Peyer's patch (tissue), 4 donors: ENCODE measurements around the gene MEG3. TPM values are rescaled to one million over a fixed set of nuclear protein-coding genes. Genes with fewer than 3 reads are reported as not detected.

Source experiments
- DNase-seq, 3 donors: peaks; one replicate each; pipeline ENCODE4 v3.0.0-alpha.2; 2017 to 2019
- H3K27ac ChIP-seq, 4 donors: fragments of 200-600 bp; sonication (generic); one replicate each; pipeline ENCODE4 v1.5.1; 2016 to 2019
- H3K27me3 ChIP-seq, 2 donors: fragments of 200-600 bp; sonication (generic); one replicate each; pipeline ENCODE4 v1.5.1; 2019
- H3K36me3 ChIP-seq, 3 donors: fragments of 200-600 bp; sonication (generic); one replicate each; pipeline ENCODE4 v1.5.1; 2016 to 2019
- H3K4me1 ChIP-seq, 4 donors: fragments of 200-600 bp; sonication (generic); one replicate each; pipeline ENCODE4 v1.5.1; 2016 to 2019
- H3K4me3 ChIP-seq, 4 donors: fragments of 200-600 bp; sonication (generic); 1 replicate in 3 of 4; 2 replicates in 1 of 4; pipeline ENCODE4 v1.5.1; 2016 to 2019; ENCODE audit warnings: mild to moderate bottlenecking in 1 of 4
- H3K9me3 ChIP-seq, 4 donors: fragments of 200-600 bp; sonication (generic); one replicate each; pipeline ENCODE4 v1.5.1; 2016 to 2019; ENCODE audit warnings: mild to moderate bottlenecking in 1 of 4
- CTCF ChIP-seq, 6 experiments: fragments of 450-650 bp in 4 of 6; fragments of 200-600 bp in 2 of 6; sonication (generic) in 1 of 6; IDR thresholded peaks; one replicate each; pipeline ENCODE4 v1.5.1; 2017 to 2019; ENCODE audit warnings: antibody characterized with exemption in 6 of 6, mild to moderate bottlenecking in 3 of 6, moderate library complexity in 1 of 6
- POLR2A ChIP-seq, 2 donors: fragments of 450-650 bp; IDR thresholded peaks; one replicate each; pipeline ENCODE4 v1.5.1; 2017; ENCODE audit warnings: antibody characterized with exemption in 2 of 2, mild to moderate bottlenecking in 2 of 2, moderate library complexity in 2 of 2
- small RNA-seq, 2 donors: library from RNA; depleted of rRNA; stranded (forward); fragments of <200 nt; gene quantifications; one replicate each; pipeline ENCODE3, GENCODE V24; 2016
- total RNA-seq, 4 donors: library from RNA; depleted of rRNA; stranded (reverse); fragments of >200 nt; gene quantifications; one replicate each; pipeline ENCODE4 v1.1.0, GENCODE V29; 2016

MEG3 gene
- total RNA-seq, 4 donors from 2014 or later = 5.8 to 135 (median 33.8) TPM

DNA sequence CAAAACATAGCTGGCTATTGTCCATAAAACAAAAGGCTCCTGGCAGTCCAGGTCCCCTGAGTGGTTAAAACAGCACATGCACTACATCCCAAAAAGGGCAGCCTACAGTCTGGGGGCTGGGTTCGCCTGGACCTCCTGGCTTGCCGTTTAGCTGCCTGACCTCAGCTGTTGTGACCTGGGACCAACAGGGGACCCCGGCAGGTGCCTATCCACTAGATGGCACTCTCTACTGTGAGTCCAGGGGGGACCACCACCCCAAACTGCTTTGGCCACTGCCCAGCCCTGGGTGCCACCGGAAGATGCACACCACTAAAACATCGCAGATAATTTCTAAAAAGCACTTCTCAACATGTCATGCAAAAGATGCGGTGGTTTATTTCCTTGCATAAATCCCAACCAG is 80.5 kb downstream of the MEG3 start:
- Histone ChIP-seq H3K4me3 (no peak overlapping the region), H3K27ac (no peak overlapping the region), H3K36me3 (no peaks in the 10 kb centered on the region), H3K27me3 (no peaks in the 10 kb centered on the region), H3K9me3 (no peaks in the 10 kb centered on the region), H3K4me1 (no peaks in the 10 kb centered on the region)
- DNase-seq = no peak
- TF ChIP-seq POLR2A (IDR thresholded peaks at IDR 0.05) (no peak), CTCF (IDR thresholded peaks at IDR 0.05) (no peak)

GRCh38 chr14:100907240-100907639 is 81.3 kb downstream of the MEG3 start:
- H3K27me3 ChIP-seq = no peaks in the 10 kb centered on the region
- no peak for DNase-seq
- H3K4me1 ChIP-seq = no peaks in the 10 kb centered on the region
- TF ChIP-seq CTCF (IDR thresholded peaks at IDR 0.05) (no peak), POLR2A (IDR thresholded peaks at IDR 0.05) (no peak)
- no peaks in the 10 kb centered on the region for H3K36me3 ChIP-seq
- H3K27ac ChIP-seq = no peak overlapping the region
- no peak overlapping the region for H3K4me3 ChIP-seq
- no peaks in the 10 kb centered on the region for H3K9me3 ChIP-seq

DNA sequence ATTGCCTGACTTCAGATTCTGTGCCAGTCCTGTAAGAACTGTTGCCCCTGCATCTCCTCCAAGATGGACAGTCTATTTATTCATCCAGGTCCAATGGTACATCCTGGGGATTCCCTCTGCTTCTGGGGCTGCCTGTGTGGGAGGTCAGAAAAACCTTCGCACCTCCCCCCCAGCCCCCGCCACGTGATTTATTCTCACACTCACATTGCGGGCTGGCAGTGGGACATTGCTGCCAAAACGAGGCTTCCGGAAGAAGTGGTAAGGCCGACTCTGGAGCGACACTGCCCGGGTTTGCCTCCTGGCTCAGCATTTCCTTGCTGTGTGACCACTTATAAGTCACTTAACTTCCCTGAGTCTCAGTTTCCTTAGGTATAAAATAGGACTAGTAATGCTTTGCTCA is 83.5 kb downstream of the MEG3 start:
- DNase-seq = no peak
- no peak overlapping the region for H3K4me3 ChIP-seq
- H3K27me3 ChIP-seq = no peaks in the 10 kb centered on the region
- no peaks in the 10 kb centered on the region for H3K4me1 ChIP-seq
- no peaks in the 10 kb centered on the region for H3K9me3 ChIP-seq
- H3K27ac ChIP-seq = no peak overlapping the region
- TF ChIP-seq CTCF (IDR thresholded peaks at IDR 0.05) (no peak), POLR2A (IDR thresholded peaks at IDR 0.05) (no peak)
- H3K36me3 ChIP-seq = no peaks in the 10 kb centered on the region

Small RNA genes within 50 kb of the gene (small RNA-seq; reads per million reads assigned to genes)
- gene AL117190.3 (0 reads per million in 2 donors), gene MIR127 (0 reads per million in 2 donors), gene MIR136 (0 reads per million in 2 donors), gene MIR2392 (0 reads per million in 2 donors), gene MIR337 (0.41 to 1.7 reads per million in 2 donors), gene MIR431 (0 reads per million in 2 donors), gene MIR432 (0 reads per million in 2 donors), gene MIR433 (0 reads per million in 2 donors), gene MIR493 (0.18 to 2.6 reads per million in 2 donors), gene RF01928 (0 reads per million in 2 donors), gene RF02145 (0 reads per million in 2 donors), gene SNORD112 (0.29 to 0.45 reads per million in 2 donors)

Other genes starting within 250 kb of the MEG3 start
- 10 to 100 TPM in 1 of 4 donors, 1 to 10 TPM in 2, not detected in 1; 1.6 to 31.8 (median 6.6) TPM for gene BEGAIN, start 238.7 kb upstream of the MEG3 start, total RNA-seq
- not detected for gene DLK1, start 99.2 kb upstream of the MEG3 start, total RNA-seq
- gene RTL1, start 77.6 kb downstream of the MEG3 start, total RNA-seq = not detected